Caco-2 (cell line): Measurements from ENCODE around the gene SLC15A5. TPM values are rescaled to one million over a fixed set of nuclear protein-coding genes. Genes with fewer than 3 reads are reported as not detected.

ENCODE experiments used
- BruUV-seq: library from RNA; stranded (reverse); fragments of 400-500 nt; replicated peaks from 2 replicates; lab custom pipeline; 2021; lab: Mats Ljungman, UMichigan
- CTCF ChIA-PET: fragments of 300-600 bp; sonication (Branson Sonifier 250); formaldehyde crosslinking; loops from one replicate; lab custom pipeline; 2022; ENCODE audit warnings: antibody characterized with exemption; lab: Charles Lee
- POLR2A ChIA-PET: fragments of 300-600 bp; sonication (Branson Sonifier 250); formaldehyde crosslinking; loops from one replicate; lab custom pipeline; 2022; ENCODE audit warnings: antibody characterized with exemption; lab: Charles Lee
- DNase-seq, 2 experiments: peaks; one replicate each; pipeline versions ENCODE4 v3.0.0 to v3.0.0-alpha.2; 2020 to 2022
- H3K27me3 ChIP-seq: replicated peaks from 2 replicates; pipeline ENCODE4 v1.6.0; 2011; ENCODE audit warnings: low read length; ENCODE audit not compliant: control insufficient read depth, insufficient read depth
- H3K36me3 ChIP-seq: 2 replicates; pipeline ENCODE4 v1.5.1; 2011; ENCODE audit warnings: low read length; ENCODE audit not compliant: control insufficient read depth, insufficient read depth
- H3K4me1 ChIP-seq: fragments of 250-450 bp; sonication (Bioruptor Pico); 2 replicates; pipeline ENCODE4 v1.5.1; 2020; ENCODE audit warnings: mild to moderate bottlenecking
- H3K4me3 ChIP-seq: 2 replicates; pipeline ENCODE4 v1.5.1; 2011; ENCODE audit warnings: low read depth, mild to moderate bottlenecking, control low read depth, low read length
- H3K9me3 ChIP-seq: fragments of 250-450 bp; sonication (Bioruptor Pico); 2 replicates; pipeline ENCODE4 v1.5.1; 2020; ENCODE audit warnings: mild to moderate bottlenecking, moderate library complexity
- H3K27ac Mint-ChIP-seq: one replicate; pipeline ENCODE4 v1.8.0; 2022; ENCODE audit warnings: mixed read lengths; ENCODE audit not compliant: unreplicated experiment
- H3K27me3 Mint-ChIP-seq: one replicate; pipeline ENCODE4 v1.8.0; 2022; ENCODE audit warnings: mixed read lengths; ENCODE audit not compliant: insufficient read depth, unreplicated experiment
- H3K36me3 Mint-ChIP-seq: one replicate; pipeline ENCODE4 v1.8.0; 2022; ENCODE audit warnings: mild to moderate bottlenecking, mixed read lengths; ENCODE audit not compliant: insufficient read depth, unreplicated experiment
- H3K4me1 Mint-ChIP-seq: one replicate; pipeline ENCODE4 v1.8.0; 2022; ENCODE audit warnings: low read depth, mixed read lengths; ENCODE audit not compliant: unreplicated experiment
- H3K4me3 Mint-ChIP-seq: one replicate; pipeline ENCODE4 v1.8.0; 2022; ENCODE audit warnings: mild to moderate bottlenecking, moderate library complexity, mixed read lengths; ENCODE audit not compliant: unreplicated experiment
- H3K9me3 Mint-ChIP-seq: one replicate; pipeline ENCODE4 v1.8.0; 2022; ENCODE audit warnings: mixed read lengths; ENCODE audit not compliant: unreplicated experiment
- intact Hi-C: fragments of 100-400 bp; cut with micrococcal nuclease; formaldehyde crosslinking; loops from one replicate; pipeline ENCODE4 v1.10.0; 2022; ENCODE audit not compliant: unreplicated experiment
- total RNA-seq: library from RNA; stranded (reverse); gene quantifications from 2 replicates; pipeline ENCODE4 v1.2.3, GENCODE V29; 2022
- TF ChIP-seq, protein P1 (sequence below), 2 experiments: fragments of 200-600 bp in 1 of 2; IDR thresholded peaks; 1 replicate in 1 of 2; 2 replicates in 1 of 2; pipeline versions ENCODE4 v1.5.1 to v1.8.0; 2011 to 2022; ENCODE audit warnings: antibody characterized with exemption in 1 of 2, control low read depth in 1 of 2, inconsistent platforms in 1 of 2, low read depth in 1 of 2, low read length in 1 of 2, mild to moderate bottlenecking in 1 of 2, moderate library complexity in 1 of 2; ENCODE audit not compliant: insufficient read depth in 1 of 2, severe bottlenecking in 1 of 2, unreplicated experiment in 1 of 2

SLC15A5 gene
- total RNA-seq, 1 experiment from 2014 or later, result not detected

DNA sequence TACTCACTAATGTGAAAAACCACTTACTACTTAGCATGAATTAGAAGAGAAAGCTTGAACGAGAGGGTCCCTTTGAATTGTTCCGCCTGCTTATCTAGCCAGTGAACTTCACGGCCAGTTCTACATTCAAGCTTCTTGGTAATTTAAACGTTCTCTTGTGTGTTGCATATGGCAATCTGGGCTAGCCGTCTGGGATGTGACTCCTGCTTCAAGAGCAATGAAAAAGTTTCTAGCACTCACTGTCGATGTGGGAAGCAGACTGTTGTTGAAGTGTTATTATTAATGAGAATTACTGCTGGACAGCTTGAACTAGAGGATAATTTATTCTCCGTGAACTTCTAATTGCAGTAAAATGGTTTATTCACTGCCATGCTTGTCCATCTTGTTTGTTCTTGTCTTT is 93.9 kb downstream of the SLC15A5 start:
- Mint-ChIP-seq H3K27ac (no peak overlapping the region), H3K4me3 (no peak overlapping the region), H3K4me1 (peaks cover 15% of the 10 kb centered on the region), H3K36me3 (no peaks in the 10 kb centered on the region), H3K27me3 (no peaks in the 10 kb centered on the region), H3K9me3 (peaks cover 13% of the 10 kb centered on the region)
- H3K4me3 ChIP-seq, result no peak overlapping the region
- ChIA-PET POLR2A (no interaction called here), CTCF (interaction anchor here (0.9 kb wide), 1 partner anchor 202 kb away, joined by 5 read pairs; no protein-coding TSS in a partner anchor)
- H3K9me3 ChIP-seq, result no peaks in the 10 kb centered on the region
- no peaks in the 10 kb centered on the region for H3K36me3 ChIP-seq
- peaks cover 19% of the 10 kb centered on the region for H3K4me1 ChIP-seq
- TF ChIP-seq, protein P1, sequence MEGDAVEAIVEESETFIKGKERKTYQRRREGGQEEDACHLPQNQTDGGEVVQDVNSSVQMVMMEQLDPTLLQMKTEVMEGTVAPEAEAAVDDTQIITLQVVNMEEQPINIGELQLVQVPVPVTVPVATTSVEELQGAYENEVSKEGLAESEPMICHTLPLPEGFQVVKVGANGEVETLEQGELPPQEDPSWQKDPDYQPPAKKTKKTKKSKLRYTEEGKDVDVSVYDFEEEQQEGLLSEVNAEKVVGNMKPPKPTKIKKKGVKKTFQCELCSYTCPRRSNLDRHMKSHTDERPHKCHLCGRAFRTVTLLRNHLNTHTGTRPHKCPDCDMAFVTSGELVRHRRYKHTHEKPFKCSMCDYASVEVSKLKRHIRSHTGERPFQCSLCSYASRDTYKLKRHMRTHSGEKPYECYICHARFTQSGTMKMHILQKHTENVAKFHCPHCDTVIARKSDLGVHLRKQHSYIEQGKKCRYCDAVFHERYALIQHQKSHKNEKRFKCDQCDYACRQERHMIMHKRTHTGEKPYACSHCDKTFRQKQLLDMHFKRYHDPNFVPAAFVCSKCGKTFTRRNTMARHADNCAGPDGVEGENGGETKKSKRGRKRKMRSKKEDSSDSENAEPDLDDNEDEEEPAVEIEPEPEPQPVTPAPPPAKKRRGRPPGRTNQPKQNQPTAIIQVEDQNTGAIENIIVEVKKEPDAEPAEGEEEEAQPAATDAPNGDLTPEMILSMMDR (IDR thresholded peaks at IDR 0.05; ENCODE audit: insufficient read depth in 1 of 2, low read depth in 1 of 2, low read length in 1 of 2, severe bottlenecking in 1 of 2, unreplicated experiment in 1 of 2), result no peak
- no peaks in the 10 kb centered on the region for H3K27me3 ChIP-seq
- BruUV-seq, result no TSS peak
- intact Hi-C loops, result no loop called here
- DNase-seq, result no peak

DNA sequence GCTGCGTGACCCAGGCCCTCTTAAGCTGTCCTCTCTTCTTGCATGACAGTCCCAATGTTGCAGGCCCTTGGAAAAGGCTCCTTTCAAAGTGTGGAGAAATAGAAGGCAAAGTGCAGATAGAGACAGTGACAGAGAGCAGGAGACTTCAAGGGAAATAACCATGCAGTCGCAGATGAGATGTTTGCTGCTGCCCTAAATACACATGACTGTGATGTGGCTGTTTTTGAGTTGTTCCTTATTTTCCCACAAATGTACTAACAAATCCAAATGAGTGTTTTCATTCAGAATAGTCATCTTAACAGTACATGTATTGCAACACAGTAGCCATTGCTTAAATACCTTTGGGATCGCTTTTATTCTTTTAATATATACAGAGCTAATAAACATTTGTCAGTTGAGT is 101.6 kb downstream of the SLC15A5 start:
- intact Hi-C loops, result no loop called here
- Mint-ChIP-seq H3K36me3 (no peaks in the 10 kb centered on the region), H3K27ac (no peak overlapping the region), H3K4me3 (no peak overlapping the region), H3K27me3 (no peaks in the 10 kb centered on the region), H3K9me3 (peaks cover 13% of the 10 kb centered on the region), H3K4me1 (no peaks in the 10 kb centered on the region)
- Histone ChIP-seq H3K4me1 (no peaks in the 10 kb centered on the region), H3K9me3 (no peaks in the 10 kb centered on the region), H3K36me3 (no peaks in the 10 kb centered on the region), H3K27me3 (no peaks in the 10 kb centered on the region), H3K4me3 (no peak overlapping the region)
- CTCF ChIA-PET, result no interaction called here
- POLR2A ChIA-PET, result no interaction called here
- DNase-seq, result no peak
- TF ChIP-seq, protein P1 (IDR thresholded peaks at IDR 0.05; ENCODE audit: insufficient read depth in 1 of 2, low read depth in 1 of 2, low read length in 1 of 2, severe bottlenecking in 1 of 2, unreplicated experiment in 1 of 2), result no peak
- BruUV-seq, result no TSS peak

DNA sequence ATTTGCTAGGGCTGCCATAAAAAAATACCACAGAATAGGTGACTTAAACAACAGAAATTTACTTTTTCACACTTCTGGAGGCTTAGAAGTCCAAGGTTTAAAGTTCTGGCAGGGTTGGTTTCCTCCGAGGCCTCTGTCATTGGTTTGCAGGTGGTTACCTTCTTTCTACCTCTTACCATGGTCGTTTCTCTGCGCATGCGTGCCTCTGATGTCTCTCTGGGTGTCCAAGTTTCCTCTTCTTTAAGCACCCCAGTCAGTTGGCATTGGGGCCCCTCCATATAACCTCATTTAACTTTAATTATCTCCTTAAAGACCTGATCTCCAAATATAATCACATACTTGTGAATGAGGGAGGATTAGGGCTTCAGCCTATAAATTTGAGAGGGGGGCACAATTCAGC is 103.2 kb downstream of the SLC15A5 start:
- Histone ChIP-seq H3K4me1 (no peaks in the 10 kb centered on the region), H3K9me3 (no peaks in the 10 kb centered on the region), H3K27me3 (no peaks in the 10 kb centered on the region), H3K4me3 (no peak overlapping the region), H3K36me3 (no peaks in the 10 kb centered on the region)
- Mint-ChIP-seq H3K27ac (no peak overlapping the region), H3K36me3 (no peaks in the 10 kb centered on the region), H3K27me3 (no peaks in the 10 kb centered on the region), H3K4me1 (no peaks in the 10 kb centered on the region), H3K9me3 (peaks cover 3% of the 10 kb centered on the region), H3K4me3 (no peak overlapping the region)
- intact Hi-C loops, result no loop called here
- POLR2A ChIA-PET, result no interaction called here
- no TSS peak for BruUV-seq
- TF ChIP-seq, protein P1 (IDR thresholded peaks at IDR 0.05; ENCODE audit: insufficient read depth in 1 of 2, low read depth in 1 of 2, low read length in 1 of 2, severe bottlenecking in 1 of 2, unreplicated experiment in 1 of 2), result no peak
- DNase-seq, result no peak
- CTCF ChIA-PET, result no interaction called here
